IPS-20b (cell line): Measurements from ENCODE around the gene INHBB.

Experiments
- H3K27ac ChIP-seq: one replicate; pipeline ENCODE4 v1.5.1; 2013; ENCODE audit warnings: low read length
- H3K27me3 ChIP-seq: 2 replicates; pipeline ENCODE4 v1.6.1; 2013; ENCODE audit warnings: mild to moderate bottlenecking, low read length, inconsistent platforms; ENCODE audit not compliant: insufficient read depth
- H3K36me3 ChIP-seq: 2 replicates; pipeline ENCODE4 v1.6.1; 2013; ENCODE audit warnings: low read depth, mild to moderate bottlenecking, inconsistent platforms, low read length, moderate library complexity; ENCODE audit not compliant: insufficient read depth
- H3K4me1 ChIP-seq: 2 replicates; pipeline ENCODE4 v1.6.1; 2013; ENCODE audit warnings: mild to moderate bottlenecking, control low read depth, inconsistent platforms, low read length, moderate library complexity; ENCODE audit not compliant: insufficient read depth
- H3K4me3 ChIP-seq: 2 replicates; pipeline ENCODE4 v1.5.1; 2013; ENCODE audit warnings: mild to moderate bottlenecking, low read length, inconsistent platforms
- H3K9ac ChIP-seq: 2 replicates; pipeline ENCODE4 v1.6.1; 2013; ENCODE audit warnings: low read depth, mild to moderate bottlenecking, inconsistent platforms, low read length, moderate library complexity
- H3K9me3 ChIP-seq: 2 replicates; pipeline ENCODE4 v1.6.1; 2013; ENCODE audit warnings: mild to moderate bottlenecking, low read depth, low read length, inconsistent platforms; ENCODE audit not compliant: insufficient read depth

Gene INHBB

DNA sequence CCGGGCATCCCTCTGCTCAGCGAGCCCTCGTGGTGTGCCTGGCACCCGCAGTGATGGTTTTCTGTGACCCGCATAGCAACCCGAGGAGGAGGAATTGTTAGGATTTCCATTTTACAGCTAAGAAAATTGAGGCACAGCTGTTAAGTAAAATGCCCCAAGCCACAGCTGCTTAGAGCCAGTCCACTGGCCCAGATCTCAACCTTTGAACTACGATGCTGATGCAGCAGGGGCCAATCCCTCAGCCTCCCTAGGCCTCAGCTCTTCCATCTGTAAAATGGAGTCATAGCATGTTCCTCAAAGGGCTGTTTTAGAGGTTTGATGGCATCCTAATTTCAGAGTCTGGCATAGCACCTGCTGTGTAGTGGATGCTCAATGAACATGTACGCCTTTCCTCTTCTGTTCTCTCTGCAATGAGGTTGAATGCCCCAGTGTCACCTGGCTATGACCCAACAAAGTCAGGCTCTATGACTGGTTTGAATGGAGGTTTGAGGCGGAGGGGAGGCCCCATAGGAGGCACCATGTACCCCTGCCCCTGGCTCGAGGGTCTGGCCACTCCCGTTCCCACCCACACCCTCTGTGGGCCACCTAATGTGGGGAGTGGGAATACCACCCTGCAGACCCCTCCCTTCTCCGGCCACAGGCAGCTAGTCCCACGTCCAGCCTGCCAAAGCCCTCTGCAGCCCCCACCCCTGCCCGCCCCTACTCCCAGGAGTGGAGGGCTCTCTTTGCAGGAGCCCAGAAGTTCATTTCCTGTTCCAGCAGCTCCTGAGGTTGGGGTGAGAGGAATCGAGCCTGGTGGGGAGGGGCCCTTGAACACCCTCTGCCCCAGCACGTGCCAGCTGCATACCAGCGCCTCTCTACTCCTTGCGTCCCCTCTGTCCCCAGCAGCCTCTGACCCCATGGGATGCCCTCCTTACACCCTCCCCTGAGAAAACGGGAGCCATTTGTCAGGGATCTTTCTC lies 31.0 kb downstream of the INHBB start:
- Histone ChIP-seq H3K27ac (no peak overlapping the region), H3K36me3 (no peaks in the 10 kb centered on the region), H3K9me3 (no peaks in the 10 kb centered on the region), H3K4me1 (peaks cover 26% of the 10 kb centered on the region), H3K27me3 (peaks cover 55% of the 10 kb centered on the region), H3K4me3 (no peak overlapping the region), H3K9ac (no peak overlapping the region)

DNA sequence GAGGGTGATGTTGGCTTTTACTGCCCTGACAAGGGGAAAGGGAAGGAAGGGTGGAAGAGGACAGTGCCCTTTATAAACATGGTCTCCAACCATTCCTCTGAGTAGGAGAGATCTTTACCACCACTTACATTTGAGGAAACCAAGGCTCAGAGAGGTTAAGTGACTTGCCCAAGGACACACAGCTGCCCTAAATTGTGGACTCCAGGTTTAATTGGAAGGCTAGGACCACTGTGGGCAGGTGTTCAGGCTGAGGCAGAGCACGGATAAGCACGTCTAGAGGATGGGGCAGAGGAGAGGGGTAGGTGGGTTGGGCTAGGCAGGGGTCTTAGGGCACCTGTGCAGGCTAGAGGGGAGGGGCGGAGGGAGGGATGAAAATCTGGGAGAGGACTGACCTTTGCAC lies 32.7 kb downstream of the INHBB start:
- Histone ChIP-seq H3K27me3 (peaks cover 45% of the 10 kb centered on the region), H3K27ac (no peak overlapping the region), H3K36me3 (no peaks in the 10 kb centered on the region), H3K9ac (no peak overlapping the region), H3K4me1 (peaks cover 15% of the 10 kb centered on the region; the same call in 1 of the 2 replicates), H3K4me3 (no peak overlapping the region), H3K9me3 (no peaks in the 10 kb centered on the region)

DNA sequence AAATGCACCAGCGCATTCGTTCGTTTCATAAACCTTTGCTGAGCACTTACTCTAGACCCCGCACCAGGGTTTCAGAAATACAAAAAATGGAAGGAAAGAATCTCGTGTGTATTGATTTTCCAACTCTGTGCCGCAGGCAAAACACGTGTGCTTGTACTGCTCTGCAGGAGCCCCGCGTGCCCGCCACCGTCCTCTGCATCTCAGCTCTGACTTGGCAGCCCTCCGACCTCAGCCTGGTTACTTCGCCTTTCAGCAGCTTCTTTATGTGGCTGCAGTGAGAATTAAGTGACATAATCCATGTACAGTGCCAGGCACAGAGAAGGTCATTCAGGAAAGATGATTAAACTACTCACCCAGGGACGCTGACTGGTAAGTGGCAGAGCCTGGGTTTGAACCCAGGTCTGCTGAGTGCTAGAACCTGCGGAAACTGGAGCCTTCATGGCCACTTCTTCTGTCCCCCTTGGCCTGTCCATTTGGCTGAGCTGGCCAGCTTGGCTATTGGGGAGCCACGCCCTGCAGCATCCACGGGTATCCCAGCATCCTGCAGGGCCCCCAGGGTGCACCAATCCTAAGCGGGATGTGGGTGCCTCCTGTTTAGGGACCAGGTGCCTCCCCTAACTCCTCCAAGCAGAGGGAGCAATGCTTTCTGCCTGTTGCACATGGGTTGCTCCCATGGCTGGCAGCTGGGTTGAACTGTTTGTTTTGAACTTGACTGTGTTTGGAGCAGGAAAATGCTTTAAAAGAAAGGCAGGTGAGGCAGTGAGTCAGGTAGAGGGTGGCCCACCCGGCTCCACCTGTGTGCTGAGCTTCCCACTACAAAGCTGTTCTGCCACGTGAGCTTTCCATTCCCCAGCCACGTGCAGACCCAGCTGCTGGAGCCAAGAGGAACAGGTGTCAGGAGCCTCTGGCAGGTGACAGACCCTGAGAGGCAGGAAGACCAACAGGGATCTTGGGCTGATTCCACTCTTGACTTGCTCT lies 34.3 kb downstream of the INHBB start:
- H3K4me3 ChIP-seq: no peak overlapping the region
- H3K4me1 ChIP-seq: peaks cover 9% of the 10 kb centered on the region; the same call in 1 of the 2 replicates
- no peak overlapping the region for H3K9ac ChIP-seq
- H3K9me3 ChIP-seq: no peaks in the 10 kb centered on the region
- H3K27ac ChIP-seq: no peak overlapping the region
- peaks cover 40% of the 10 kb centered on the region for H3K27me3 ChIP-seq
- H3K36me3 ChIP-seq: no peaks in the 10 kb centered on the region

DNA sequence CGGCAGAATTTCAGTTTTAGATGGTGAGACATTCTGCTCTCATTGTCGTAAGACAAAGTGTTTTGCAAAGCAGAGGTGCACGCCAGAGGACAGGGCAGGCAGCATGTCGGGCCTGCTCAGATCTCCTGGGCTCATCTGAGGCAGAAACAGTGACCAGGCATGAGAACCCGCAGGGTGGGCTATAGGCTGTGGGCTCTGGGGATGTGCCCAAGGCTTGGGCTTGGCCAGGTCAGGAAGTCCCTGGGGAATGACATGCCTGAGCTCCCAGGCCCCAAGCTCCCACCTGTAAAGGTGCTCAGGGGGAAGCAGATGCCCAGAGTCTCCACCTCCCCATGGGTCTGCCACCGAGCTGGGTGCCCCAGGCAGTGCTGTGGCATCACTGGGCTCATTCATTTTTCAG lies 35.3 kb downstream of the INHBB start:
- no peak overlapping the region for H3K27ac ChIP-seq
- H3K9me3 ChIP-seq: no peaks in the 10 kb centered on the region
- H3K4me1 ChIP-seq: peaks cover 9% of the 10 kb centered on the region; the same call in 1 of the 2 replicates
- H3K36me3 ChIP-seq: no peaks in the 10 kb centered on the region
- H3K27me3 ChIP-seq: peaks cover 30% of the 10 kb centered on the region
- no peak overlapping the region for H3K4me3 ChIP-seq
- H3K9ac ChIP-seq: no peak overlapping the region

DNA sequence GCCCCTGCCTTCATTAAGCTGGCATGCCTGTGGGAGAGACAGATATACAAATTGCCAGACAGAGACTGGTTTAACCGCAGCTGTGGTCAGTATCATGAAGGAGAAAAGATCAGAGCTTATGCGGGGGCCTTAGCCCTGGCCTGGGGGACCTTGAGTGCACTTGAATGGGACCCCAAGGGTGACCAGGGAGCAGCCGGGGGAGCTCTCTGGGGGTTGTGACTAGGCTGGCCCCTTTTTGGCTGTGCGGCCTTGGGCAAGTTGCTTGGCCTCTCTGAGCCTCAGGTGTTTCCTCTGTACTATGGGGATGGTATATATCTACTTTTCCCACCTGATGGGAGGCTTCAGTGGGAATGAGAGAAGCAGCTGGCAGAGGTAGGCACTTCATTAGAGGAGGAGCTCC lies 35.7 kb downstream of the INHBB start:
- Histone ChIP-seq H3K36me3 (no peaks in the 10 kb centered on the region), H3K9me3 (no peaks in the 10 kb centered on the region), H3K27me3 (peaks cover 26% of the 10 kb centered on the region), H3K9ac (no peak overlapping the region), H3K4me1 (peaks cover 9% of the 10 kb centered on the region; the same call in 1 of the 2 replicates), H3K27ac (no peak overlapping the region), H3K4me3 (no peak overlapping the region)

DNA sequence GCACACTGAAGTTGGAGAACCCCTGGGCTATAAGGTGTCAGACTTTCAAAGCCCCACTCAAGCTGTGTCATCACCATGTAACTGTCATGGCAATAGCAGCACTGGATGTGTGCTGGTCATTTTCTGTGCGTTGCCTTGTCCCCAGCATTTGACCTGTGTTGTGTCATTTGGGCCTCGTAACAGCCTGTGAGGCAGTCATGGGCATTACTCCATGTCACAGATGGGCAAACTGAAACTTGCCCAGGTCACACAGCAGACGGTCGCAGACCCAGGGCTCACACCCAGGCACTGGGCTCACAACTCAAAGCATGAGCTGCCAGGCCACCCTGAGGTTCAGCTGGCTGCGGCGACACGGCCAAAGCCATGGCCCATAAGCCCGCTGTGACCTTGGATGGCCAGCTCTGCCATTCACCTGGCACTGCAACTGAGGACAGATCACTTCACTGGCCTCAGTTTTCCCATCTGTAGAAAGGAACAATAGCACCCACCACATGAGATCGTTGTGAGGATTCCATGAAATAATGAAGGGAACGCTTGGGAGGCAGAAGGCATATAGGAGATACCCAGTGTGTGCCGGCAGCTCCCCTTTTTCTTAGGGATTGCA lies 36.7 kb downstream of the INHBB start:
- Histone ChIP-seq H3K4me3 (no peak overlapping the region), H3K9ac (no peak overlapping the region), H3K4me1 (peaks cover 9% of the 10 kb centered on the region; the same call in 1 of the 2 replicates), H3K9me3 (no peaks in the 10 kb centered on the region), H3K27me3 (peaks cover 16% of the 10 kb centered on the region), H3K27ac (no peak overlapping the region), H3K36me3 (no peaks in the 10 kb centered on the region)

DNA sequence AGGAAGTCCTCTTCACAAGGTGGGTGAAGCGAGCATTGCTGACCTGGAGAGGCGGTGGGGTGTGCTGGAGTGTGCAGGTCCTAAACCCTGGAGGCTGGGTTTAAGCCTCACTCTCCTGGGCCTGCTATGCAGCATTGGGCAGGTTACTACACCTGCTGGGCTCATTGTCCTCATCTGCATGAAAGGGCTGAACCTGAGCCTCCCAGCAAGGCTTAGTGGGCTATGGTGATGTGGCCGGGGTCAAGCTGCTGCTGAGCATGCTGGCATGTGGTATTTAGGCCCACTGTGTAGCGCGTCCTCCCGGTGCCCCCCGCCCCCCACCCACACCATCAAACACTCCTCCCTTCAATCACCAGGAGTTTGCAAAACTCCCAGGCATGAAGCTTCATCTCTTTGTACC lies 37.3 kb downstream of the INHBB start:
- H3K9ac ChIP-seq: no peak overlapping the region
- H3K9me3 ChIP-seq: no peaks in the 10 kb centered on the region
- no peaks in the 10 kb centered on the region for H3K36me3 ChIP-seq
- H3K27me3 ChIP-seq: peaks cover 10% of the 10 kb centered on the region
- no peak overlapping the region for H3K4me3 ChIP-seq
- H3K4me1 ChIP-seq: peaks cover 9% of the 10 kb centered on the region; the same call in 1 of the 2 replicates
- H3K27ac ChIP-seq: no peak overlapping the region

DNA sequence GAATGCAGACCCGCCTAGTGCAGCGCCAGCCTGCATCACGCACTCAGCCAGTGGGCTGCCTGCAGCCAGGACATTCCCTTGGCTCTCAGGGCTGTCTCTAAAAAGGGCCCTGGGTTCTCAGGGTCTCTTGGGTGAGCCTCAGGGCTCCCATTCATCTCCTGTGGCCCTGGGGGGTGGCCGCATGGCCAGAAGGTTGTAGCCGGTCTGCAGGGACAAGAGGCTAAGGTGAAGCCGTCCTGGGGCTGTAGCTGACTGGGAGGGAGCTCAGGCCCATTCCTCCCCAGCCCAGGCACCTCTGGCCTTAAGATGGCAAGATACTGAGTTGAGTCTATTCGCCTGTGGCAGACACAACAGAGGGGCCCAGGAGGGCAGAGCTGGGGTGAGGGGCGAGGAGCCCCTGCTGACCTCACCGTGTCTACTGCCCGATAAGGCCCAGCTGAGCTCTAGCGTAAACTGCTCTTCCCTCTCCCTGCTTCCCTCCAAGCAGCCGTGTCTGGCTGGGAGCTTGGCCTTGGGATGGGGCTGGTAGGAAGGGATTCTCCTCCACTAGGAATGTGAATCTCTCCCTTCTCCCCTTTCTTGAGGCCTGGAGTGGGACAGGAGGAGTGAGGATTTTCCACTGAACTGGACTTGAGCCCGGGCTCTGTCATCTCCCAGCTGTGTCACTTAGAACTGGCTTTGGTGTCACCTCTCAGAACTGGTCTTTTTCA lies 37.9 kb downstream of the INHBB start:
- Histone ChIP-seq H3K4me3 (no peak overlapping the region), H3K27me3 (peaks cover 6% of the 10 kb centered on the region), H3K27ac (no peak overlapping the region), H3K36me3 (no peaks in the 10 kb centered on the region), H3K4me1 (peaks cover 9% of the 10 kb centered on the region; the same call in 1 of the 2 replicates), H3K9ac (no peak overlapping the region), H3K9me3 (no peaks in the 10 kb centered on the region)

DNA sequence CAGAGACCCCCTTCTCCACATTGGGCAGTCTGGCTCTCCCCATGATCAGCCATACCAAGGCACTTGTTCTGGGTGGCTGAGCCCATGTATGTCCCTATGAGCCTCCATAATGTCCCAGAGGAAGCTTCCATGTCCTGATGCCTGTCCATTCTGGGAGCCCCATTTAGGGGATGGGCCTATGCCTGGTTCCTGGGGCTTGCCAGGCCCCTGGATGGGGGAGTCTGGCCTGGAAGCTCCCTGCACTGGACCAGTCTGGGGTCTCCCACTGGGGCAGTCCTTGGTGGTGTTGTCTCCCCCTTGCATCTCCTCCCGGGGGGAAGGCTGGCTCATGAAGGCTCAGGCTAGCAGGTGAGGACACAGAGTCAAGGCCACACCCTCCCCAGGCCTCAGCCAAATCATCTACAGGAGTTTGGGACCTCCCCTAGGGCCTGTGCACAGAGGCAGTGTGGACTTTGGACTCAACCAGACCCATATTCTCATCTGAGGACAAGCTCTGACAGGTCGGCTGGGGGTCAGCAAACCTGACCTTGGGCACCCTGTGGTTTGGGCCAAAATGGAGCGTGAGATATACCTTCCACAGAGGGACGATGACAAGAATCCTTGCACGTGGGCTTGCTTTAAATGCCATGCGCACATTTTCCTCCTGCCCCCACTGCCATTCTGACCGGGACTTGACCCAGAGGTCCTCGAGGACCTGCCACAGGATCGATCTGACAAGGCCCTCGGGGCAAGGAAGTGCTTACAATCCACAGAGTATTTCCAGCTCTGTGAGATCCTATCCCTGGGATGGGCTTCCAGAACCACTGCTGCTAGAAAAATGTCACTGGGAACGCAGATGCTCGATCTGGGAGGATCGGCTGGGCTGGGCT lies 38.8 kb downstream of the INHBB start:
- no peaks in the 10 kb centered on the region for H3K36me3 ChIP-seq
- no peak overlapping the region for H3K9ac ChIP-seq
- no peaks in the 10 kb centered on the region for H3K9me3 ChIP-seq
- peaks cover 7% of the 10 kb centered on the region for H3K27me3 ChIP-seq
- no peak overlapping the region for H3K27ac ChIP-seq
- no peak overlapping the region for H3K4me3 ChIP-seq
- peaks cover 9% of the 10 kb centered on the region; the same call in 1 of the 2 replicates for H3K4me1 ChIP-seq

DNA sequence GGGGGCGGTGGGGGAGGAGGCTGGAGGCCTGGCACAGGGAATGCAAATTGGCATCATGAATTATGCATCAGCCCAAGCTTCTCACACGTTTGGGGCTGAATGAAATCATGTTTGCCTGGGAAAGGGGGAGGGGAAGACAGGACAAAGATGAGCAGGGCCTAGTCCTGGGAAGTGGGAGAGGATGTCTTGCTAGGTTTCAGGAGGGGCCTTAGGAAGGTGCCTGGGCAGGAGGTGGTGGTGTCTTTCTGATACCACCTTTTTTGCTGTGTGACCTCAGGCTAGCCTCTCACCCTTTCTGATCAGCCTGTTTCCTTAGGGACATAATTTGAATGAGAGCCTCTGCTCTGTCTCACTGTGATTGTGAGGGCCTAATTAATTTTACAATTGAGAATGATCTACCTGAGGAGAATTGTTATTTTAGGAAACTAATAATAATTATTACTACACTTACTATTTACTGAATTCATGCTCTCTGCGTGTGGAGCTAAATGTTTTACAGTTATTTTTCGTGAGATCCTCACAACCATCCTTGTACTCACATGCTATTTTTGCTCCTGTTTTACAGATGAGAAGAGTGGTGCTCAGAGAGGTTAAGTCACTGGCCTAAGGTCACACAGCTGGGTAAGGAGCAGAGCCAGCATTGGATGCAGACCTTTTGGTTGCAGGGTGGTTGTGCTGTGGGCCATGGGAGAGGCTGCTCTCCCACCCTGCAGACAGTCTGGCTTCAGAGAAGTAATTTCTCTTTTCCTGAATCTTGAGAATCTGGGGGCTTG lies 39.6 kb downstream of the INHBB start:
- no peak overlapping the region for H3K4me3 ChIP-seq
- no peaks in the 10 kb centered on the region for H3K9me3 ChIP-seq
- peaks cover 9% of the 10 kb centered on the region; the same call in 1 of the 2 replicates for H3K4me1 ChIP-seq
- H3K9ac ChIP-seq: no peak overlapping the region
- H3K27me3 ChIP-seq: peaks cover 16% of the 10 kb centered on the region
- H3K27ac ChIP-seq: no peak overlapping the region
- H3K36me3 ChIP-seq: no peaks in the 10 kb centered on the region
